Keratinocyte (primary cell): ENCODE data around the gene PRKCSH.

Source experiments
- EZH2 ChIP-seq: IDR thresholded peaks from one replicate; pipeline ENCODE4 v1.6.1; 2012; ENCODE audit warnings: inconsistent platforms, mild to moderate bottlenecking, low read length, moderate library complexity
- TF ChIP-seq, protein P1 (sequence below), 3 experiments: IDR thresholded peaks in 1 of 3; conservative IDR thresholded peaks in 1 of 3; optimal IDR thresholded peaks in 1 of 3; 2 replicates in 2 of 3; 3 replicates in 1 of 3; pipeline versions ENCODE3 to v1.5.1; 2011; ENCODE audit warnings: low read length in 3 of 3, mild to moderate bottlenecking in 3 of 3, moderate library complexity in 2 of 3, control low read depth in 1 of 3, inconsistent platforms in 1 of 3; ENCODE audit not compliant: insufficient read depth in 2 of 3; ENCODE audit errors: extremely low read depth in 1 of 3

GRCh38 chr19:11404588-11405222, 30.7 kb upstream of the PRKCSH start:
- TF ChIP-seq, protein P1, sequence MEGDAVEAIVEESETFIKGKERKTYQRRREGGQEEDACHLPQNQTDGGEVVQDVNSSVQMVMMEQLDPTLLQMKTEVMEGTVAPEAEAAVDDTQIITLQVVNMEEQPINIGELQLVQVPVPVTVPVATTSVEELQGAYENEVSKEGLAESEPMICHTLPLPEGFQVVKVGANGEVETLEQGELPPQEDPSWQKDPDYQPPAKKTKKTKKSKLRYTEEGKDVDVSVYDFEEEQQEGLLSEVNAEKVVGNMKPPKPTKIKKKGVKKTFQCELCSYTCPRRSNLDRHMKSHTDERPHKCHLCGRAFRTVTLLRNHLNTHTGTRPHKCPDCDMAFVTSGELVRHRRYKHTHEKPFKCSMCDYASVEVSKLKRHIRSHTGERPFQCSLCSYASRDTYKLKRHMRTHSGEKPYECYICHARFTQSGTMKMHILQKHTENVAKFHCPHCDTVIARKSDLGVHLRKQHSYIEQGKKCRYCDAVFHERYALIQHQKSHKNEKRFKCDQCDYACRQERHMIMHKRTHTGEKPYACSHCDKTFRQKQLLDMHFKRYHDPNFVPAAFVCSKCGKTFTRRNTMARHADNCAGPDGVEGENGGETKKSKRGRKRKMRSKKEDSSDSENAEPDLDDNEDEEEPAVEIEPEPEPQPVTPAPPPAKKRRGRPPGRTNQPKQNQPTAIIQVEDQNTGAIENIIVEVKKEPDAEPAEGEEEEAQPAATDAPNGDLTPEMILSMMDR (optimal IDR thresholded peaks at IDR 0.05 in 1 of 3, IDR thresholded peaks at IDR 0.05 in 1 of 3, conservative IDR thresholded peaks at IDR 0.05 in 1 of 3; ENCODE audit: extremely low read depth in 1 of 3, insufficient read depth in 2 of 3, low read length in 3 of 3) = no peak
- no peak for TF ChIP-seq EZH2
